Measurements from ENCODE around the gene OR4B1. TPM values are rescaled to one million over a fixed set of nuclear protein-coding genes. Genes with fewer than 3 reads are reported as not detected.

Gene OR4B1
- total RNA-seq, 1 donor from 2014 or later: not detected

DNA sequence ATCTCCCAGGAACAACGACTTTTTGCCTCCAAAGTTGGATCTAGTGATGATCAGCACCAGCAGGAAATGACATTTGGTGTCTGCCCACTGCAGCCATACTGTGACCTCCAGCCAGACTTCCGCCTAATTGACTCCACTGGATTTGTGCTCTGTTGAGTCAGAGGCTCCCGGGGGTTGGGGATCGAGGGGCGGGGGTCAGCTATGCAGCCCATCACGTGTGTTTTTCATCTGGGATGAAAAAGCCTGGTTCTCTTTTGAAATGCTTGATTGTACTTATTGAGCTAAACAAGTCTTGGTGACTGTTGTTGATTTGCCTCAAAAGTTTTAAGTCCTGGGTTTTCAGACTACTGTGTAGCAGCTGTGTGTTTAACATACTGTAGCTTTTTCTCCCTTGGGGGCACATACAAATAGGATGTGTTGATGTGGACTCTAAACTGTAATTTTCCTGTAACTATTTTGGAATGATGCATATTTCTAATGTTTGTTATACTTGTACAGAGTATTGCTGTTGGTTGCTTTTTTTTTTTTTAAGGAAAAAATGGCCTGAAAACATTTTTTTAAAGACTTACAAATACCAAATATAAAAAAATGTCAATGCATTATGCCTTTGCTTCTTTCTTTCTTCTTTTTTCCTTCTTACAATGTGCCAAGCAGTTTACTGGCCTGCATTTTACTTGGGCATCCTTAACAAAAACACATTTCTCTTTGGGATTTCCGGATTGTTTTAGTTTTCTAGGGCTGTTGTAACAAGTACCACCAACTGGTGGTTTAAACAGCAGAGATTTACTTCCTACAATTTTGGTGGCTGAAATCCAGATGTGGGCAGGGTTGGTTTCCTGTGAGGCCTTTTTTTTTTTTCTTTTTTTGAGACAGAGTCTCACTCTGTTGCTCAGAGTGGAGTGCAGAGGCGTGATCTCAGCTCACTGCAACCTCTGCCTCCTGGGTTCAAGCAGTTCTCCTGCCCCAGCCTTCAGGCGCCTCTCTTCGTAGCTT is 46.1 kb upstream of the OR4B1 start:
- Mint-ChIP-seq H3K36me3 (ENCODE audit: low read depth) (peaks cover 15% of the 10 kb centered on the region), H3K4me3 (no peak overlapping the region), H3K27me3 (ENCODE audit: low read depth) (no peaks in the 10 kb centered on the region), H3K4me1 (peaks cover 26% of the 10 kb centered on the region), H3K27ac (ENCODE audit: unreplicated experiment) (peak overlapping the region; percentile 57), H3K9me3 (no peaks in the 10 kb centered on the region)
- DNase-seq (ENCODE audit: low read depth, low spot score): no peak
- TF ChIP-seq, protein P1, sequence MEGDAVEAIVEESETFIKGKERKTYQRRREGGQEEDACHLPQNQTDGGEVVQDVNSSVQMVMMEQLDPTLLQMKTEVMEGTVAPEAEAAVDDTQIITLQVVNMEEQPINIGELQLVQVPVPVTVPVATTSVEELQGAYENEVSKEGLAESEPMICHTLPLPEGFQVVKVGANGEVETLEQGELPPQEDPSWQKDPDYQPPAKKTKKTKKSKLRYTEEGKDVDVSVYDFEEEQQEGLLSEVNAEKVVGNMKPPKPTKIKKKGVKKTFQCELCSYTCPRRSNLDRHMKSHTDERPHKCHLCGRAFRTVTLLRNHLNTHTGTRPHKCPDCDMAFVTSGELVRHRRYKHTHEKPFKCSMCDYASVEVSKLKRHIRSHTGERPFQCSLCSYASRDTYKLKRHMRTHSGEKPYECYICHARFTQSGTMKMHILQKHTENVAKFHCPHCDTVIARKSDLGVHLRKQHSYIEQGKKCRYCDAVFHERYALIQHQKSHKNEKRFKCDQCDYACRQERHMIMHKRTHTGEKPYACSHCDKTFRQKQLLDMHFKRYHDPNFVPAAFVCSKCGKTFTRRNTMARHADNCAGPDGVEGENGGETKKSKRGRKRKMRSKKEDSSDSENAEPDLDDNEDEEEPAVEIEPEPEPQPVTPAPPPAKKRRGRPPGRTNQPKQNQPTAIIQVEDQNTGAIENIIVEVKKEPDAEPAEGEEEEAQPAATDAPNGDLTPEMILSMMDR (conservative IDR thresholded peaks at IDR 0.05): no peak

DNA sequence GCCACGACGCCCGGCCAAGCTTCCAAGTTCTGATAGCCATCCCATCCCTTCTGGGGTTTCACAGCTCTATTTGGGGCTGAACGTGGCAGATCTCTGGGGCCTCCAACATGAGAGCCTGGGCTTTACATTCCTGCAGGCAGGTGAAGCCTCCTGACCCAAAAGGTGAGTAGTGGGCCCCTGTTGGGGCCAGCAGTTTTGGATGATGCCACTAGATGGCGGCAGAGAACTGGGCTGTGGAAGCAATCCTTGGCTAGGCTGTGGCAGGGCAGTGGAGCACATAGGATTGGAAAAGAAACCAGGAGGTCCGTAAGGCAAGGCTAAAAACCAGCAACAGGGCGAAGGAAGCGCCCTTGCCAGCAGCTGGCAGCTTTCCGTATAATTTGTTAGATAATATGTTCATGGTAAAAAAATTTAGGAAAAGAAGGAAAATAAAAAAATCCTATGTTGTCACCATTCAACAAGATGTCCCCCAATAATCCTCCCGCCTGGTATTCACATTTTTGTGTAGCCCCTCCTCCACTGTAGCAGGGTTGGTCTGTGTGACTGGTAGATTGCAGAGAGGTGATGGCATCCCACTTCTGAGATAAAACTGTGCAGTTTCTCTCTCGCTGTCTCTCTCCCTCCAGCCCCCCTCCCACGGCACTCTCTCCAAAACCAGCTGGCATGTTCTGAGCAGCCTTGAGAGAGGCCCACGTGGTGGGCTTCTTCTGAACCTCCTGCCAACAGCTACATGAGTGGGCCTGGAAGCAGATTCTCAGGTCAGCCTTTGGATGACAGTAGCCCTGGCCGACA is 43.6 kb upstream of the OR4B1 start:
- Mint-ChIP-seq H3K4me3 (no peak overlapping the region), H3K27ac (ENCODE audit: unreplicated experiment) (peak overlapping the region; percentile 62), H3K27me3 (ENCODE audit: low read depth) (no peaks in the 10 kb centered on the region), H3K36me3 (ENCODE audit: low read depth) (peaks cover 5% of the 10 kb centered on the region), H3K4me1 (peaks cover 29% of the 10 kb centered on the region), H3K9me3 (no peaks in the 10 kb centered on the region)
- TF ChIP-seq, protein P1 (conservative IDR thresholded peaks at IDR 0.05): peak; percentile 85
- DNase-seq (ENCODE audit: low read depth, low spot score): peak; percentile 67

DNA sequence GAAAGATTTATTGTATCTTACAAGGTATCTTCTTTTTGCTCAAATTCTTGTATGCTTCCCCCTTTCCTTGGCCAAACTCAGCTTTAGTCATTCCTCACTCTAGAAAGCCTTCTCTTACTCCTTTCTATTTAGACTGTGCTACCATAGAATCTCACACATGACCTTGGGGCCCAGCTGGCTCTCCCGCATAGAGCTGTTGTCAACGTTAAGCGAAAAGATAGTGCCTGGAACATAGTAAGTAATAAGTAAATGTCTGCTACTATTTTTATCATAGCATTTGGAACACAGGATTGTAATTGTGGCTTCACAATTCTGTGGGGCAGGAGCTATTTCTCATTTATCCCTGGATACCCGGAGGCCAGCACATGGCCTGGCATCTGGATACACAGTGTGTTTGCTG is 38.9 kb upstream of the OR4B1 start:
- Mint-ChIP-seq H3K4me3 (no peak overlapping the region), H3K4me1 (peaks cover 10% of the 10 kb centered on the region), H3K36me3 (ENCODE audit: low read depth) (no peaks in the 10 kb centered on the region), H3K9me3 (no peaks in the 10 kb centered on the region), H3K27ac (ENCODE audit: unreplicated experiment) (no peak overlapping the region), H3K27me3 (ENCODE audit: low read depth) (peaks cover 4% of the 10 kb centered on the region)
- TF ChIP-seq, protein P1 (conservative IDR thresholded peaks at IDR 0.05): no peak
- no peak for DNase-seq (ENCODE audit: low read depth, low spot score)

DNA sequence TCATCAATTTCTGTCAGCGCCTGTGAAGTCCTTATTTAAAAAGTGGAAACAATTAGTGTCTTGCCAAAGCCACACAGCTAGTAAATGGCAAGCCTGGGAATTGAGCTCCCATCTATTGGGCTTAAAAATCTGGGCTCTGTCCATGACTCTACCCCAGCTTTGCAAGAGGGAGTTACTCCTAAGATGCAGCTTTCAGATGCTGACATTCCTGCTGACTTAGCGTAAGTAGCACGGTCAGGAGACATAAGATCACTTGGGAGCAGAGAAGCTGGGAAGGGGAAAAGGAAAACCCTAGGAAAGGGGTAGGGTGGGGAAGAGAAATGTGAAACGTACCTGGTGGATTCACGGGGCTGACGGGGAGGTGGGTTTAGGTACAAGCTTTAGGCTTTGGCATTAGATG is 36.0 kb upstream of the OR4B1 start:
- DNase-seq (ENCODE audit: low read depth, low spot score): no peak
- Mint-ChIP-seq H3K27ac (ENCODE audit: unreplicated experiment) (no peak overlapping the region), H3K4me3 (no peak overlapping the region), H3K4me1 (peaks cover 3% of the 10 kb centered on the region), H3K9me3 (no peaks in the 10 kb centered on the region), H3K27me3 (ENCODE audit: low read depth) (peaks cover 4% of the 10 kb centered on the region), H3K36me3 (ENCODE audit: low read depth) (no peaks in the 10 kb centered on the region)
- TF ChIP-seq, protein P1 (conservative IDR thresholded peaks at IDR 0.05): no peak

DNA sequence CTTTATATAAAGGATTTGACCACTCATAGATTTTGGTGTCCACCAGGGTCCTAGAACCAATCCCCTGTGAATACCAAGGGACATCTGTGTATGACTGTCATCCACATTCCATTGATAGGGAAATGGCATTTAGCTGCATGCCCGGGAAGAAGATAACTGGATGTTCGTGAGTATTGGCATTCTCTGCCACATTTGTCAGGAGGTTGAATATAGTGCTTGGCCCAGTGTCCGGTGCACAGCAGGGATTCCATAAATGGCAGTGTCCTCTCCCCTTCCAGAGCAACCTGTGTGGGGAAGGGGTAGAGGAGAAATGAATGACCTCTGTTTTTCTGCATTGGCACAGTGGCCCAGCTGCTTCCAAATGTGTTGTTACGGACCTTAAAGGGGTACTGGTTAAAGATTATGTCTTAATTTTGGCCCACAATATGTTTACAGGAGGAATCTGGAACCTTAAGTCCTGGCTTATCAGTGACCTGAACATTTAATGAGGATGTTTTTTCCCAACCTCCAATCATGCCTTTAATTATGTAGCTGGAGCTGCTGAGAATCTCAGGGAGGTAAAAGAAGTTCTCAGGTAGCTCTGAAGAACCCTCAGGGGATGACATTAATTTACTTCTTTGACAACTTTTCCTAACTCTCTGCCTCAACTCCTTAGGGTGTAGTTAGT is 33.6 kb upstream of the OR4B1 start:
- no peaks in the 10 kb centered on the region for H3K9me3 Mint-ChIP-seq
- DNase-seq (ENCODE audit: low read depth, low spot score): no peak
- TF ChIP-seq, protein P1 (conservative IDR thresholded peaks at IDR 0.05): no peak
- H3K4me1 Mint-ChIP-seq: no peaks in the 10 kb centered on the region
- H3K27me3 Mint-ChIP-seq (ENCODE audit: low read depth): peaks cover 4% of the 10 kb centered on the region
- H3K36me3 Mint-ChIP-seq (ENCODE audit: low read depth): no peaks in the 10 kb centered on the region
- no peak overlapping the region for H3K27ac Mint-ChIP-seq (ENCODE audit: unreplicated experiment)
- H3K4me3 Mint-ChIP-seq: no peak overlapping the region
